Urothelium cell line (cell line): Measurements from ENCODE around the gene PUSL1.
"Not testable (repeated sequence)": the region's sequence is repeated elsewhere in the genome, so short reads cannot be mapped to it uniquely, and the experiment has no call there.

Source experiments
- DNase-seq: peaks from one replicate; pipeline ENCODE4 v3.0.0; 2011; ENCODE audit warnings: low spot score, mixed read lengths
- FAIRE-seq: peaks from 2 replicates; lab custom pipeline; 2011; peaks lifted over from hg19 to GRCh38; lab: Jason Lieb, UNC

PUSL1 gene

GRCh38 chr1:1307261-1307922 lies 1.0 kb upstream of the PUSL1 start:
- no peak for FAIRE-seq
- no peak for DNase-seq

- FAIRE-seq (no peak), DNase-seq (no peak)
Measured at GRCh38 chr1:1308756-1309250, 406 bp downstream of the PUSL1 start.

GRCh38 chr1:1309251-1310108 lies 1.1 kb downstream of the PUSL1 start:
- FAIRE-seq (no peak), DNase-seq (no peak)

- FAIRE-seq (no peak), DNase-seq (no peak)
Measured at GRCh38 chr1:1310109-1310385, 1.6 kb downstream of the PUSL1 start.

GRCh38 chr1:1310476-1311053 lies 2.2 kb downstream of the PUSL1 start:
- DNase-seq (no peak), FAIRE-seq (no peak)

- no peak for DNase-seq
Measured at GRCh38 chr1:1311107-1312104, 3.0 kb downstream of the PUSL1 start.

GRCh38 chr1:1312450-1313314 lies 4.3 kb downstream of the PUSL1 start:
- DNase-seq: no peak
- no peak for FAIRE-seq

More at GRCh38 chr1:1311107-1312104, 3.0 kb downstream of the PUSL1 start:
- FAIRE-seq: no peak

GRCh38 chr1:1313500-1314236 lies 5.3 kb downstream of the PUSL1 start:
- no peak for FAIRE-seq

GRCh38 chr1:1314237-1314586 lies 5.8 kb downstream of the PUSL1 start:
- FAIRE-seq: no peak
- no peak for DNase-seq

More at GRCh38 chr1:1313500-1314236, 5.3 kb downstream of the PUSL1 start:
- DNase-seq: no peak

- FAIRE-seq (no peak), DNase-seq (no peak)
Measured at GRCh38 chr1:1314678-1315335, 6.4 kb downstream of the PUSL1 start.

- DNase-seq (no peak), FAIRE-seq (no peak)
Measured at GRCh38 chr1:1315435-1315954, 7.1 kb downstream of the PUSL1 start.

- DNase-seq, FAIRE-seq: not testable (repeated sequence)
Measured at GRCh38 chr1:1316199-1316598, 7.8 kb downstream of the PUSL1 start.

GRCh38 chr1:1317420-1317819 lies 9.0 kb downstream of the PUSL1 start:
- no peak for FAIRE-seq
- DNase-seq: no peak

GRCh38 chr1:1318131-1318652 lies 9.8 kb downstream of the PUSL1 start:
- FAIRE-seq (no peak), DNase-seq (peak; percentile 50)

- no peak for FAIRE-seq
- DNase-seq: no peak
Measured at GRCh38 chr1:1318777-1319645, 10.6 kb downstream of the PUSL1 start.

- DNase-seq: no peak
- no peak for FAIRE-seq
Measured at GRCh38 chr1:1319646-1319941, 11.2 kb downstream of the PUSL1 start.

- DNase-seq (no peak), FAIRE-seq (no peak)
Measured at GRCh38 chr1:1320666-1321448, 12.5 kb downstream of the PUSL1 start.
